Neural cell (in vitro differentiated cells): ENCODE measurements around the gene NF2. TPM values are rescaled to one million over a fixed set of nuclear protein-coding genes. Genes with fewer than 3 reads are reported as not detected.

Experiments
- H2AFZ ChIP-seq: fragments of 200-600, 300-800 bp; sonication (generic), shearing (Covaris generic); 2 replicates; pipeline ENCODE4 v1.6.0; 2014; ENCODE audit warnings: low read depth, mild to moderate bottlenecking, antibody characterized with exemption, low read length, moderate library complexity
- H3F3A ChIP-seq: fragments of 200-600 bp; shearing (Covaris generic); 2 replicates; pipeline ENCODE4 v1.6.1; 2016; ENCODE audit warnings: mild to moderate bottlenecking, moderate library complexity, mixed read lengths, antibody characterized with exemption, low read length; ENCODE audit not compliant: insufficient read depth, poor library complexity, severe bottlenecking
- H3K27ac ChIP-seq: fragments of 200-600, 300-800 bp; sonication (generic), shearing (Covaris generic); 2 replicates; pipeline ENCODE4 v1.5.1; 2014; ENCODE audit warnings: mild to moderate bottlenecking, low read length, moderate library complexity
- H3K27me3 ChIP-seq: fragments of 300-800, 200-600 bp; sonication (generic), shearing (Covaris generic); 2 replicates; pipeline ENCODE4 v1.6.0; 2014; ENCODE audit warnings: mild to moderate bottlenecking, low read depth, low read length, moderate library complexity; ENCODE audit not compliant: insufficient read depth
- H3K36me3 ChIP-seq: fragments of 300-800, 200-600 bp; sonication (generic), shearing (Covaris generic); 2 replicates; pipeline ENCODE4 v1.5.1; 2014; ENCODE audit warnings: mild to moderate bottlenecking, antibody characterized with exemption, low read length, moderate library complexity; ENCODE audit not compliant: insufficient read depth
- H3K4me2 ChIP-seq: fragments of 300-800, 200-600 bp; sonication (generic), shearing (Covaris generic); 2 replicates; pipeline ENCODE4 v1.6.0; 2014; ENCODE audit warnings: mild to moderate bottlenecking, low read length
- H3K4me3 ChIP-seq: fragments of 300-800, 200-600 bp; sonication (generic), shearing (Covaris generic); 2 replicates; pipeline ENCODE4 v1.5.1; 2014; ENCODE audit warnings: mild to moderate bottlenecking, low read length, moderate library complexity
- H3K79me2 ChIP-seq: fragments of 200-600 bp; shearing (Covaris generic); replicated peaks from 2 replicates; pipeline ENCODE4 v1.6.0; 2014; ENCODE audit warnings: mild to moderate bottlenecking, low read length, moderate library complexity; ENCODE audit not compliant: insufficient read depth
- H3K9ac ChIP-seq: fragments of 300-800, 200-600 bp; sonication (generic), shearing (Covaris generic); 2 replicates; pipeline ENCODE4 v1.6.1; 2016; ENCODE audit warnings: mild to moderate bottlenecking, low read length, mixed read lengths
- H3K9me2 ChIP-seq: fragments of 200-600 bp; shearing (Covaris generic); 2 replicates; pipeline ENCODE4 v1.6.1; 2016; ENCODE audit warnings: mild to moderate bottlenecking, low read length, mixed read lengths; ENCODE audit not compliant: insufficient read depth
- H3K9me3 ChIP-seq: fragments of 200-600, 300-800 bp; sonication (generic), shearing (Covaris generic); 2 replicates; pipeline ENCODE4 v1.6.1; 2016; ENCODE audit warnings: mild to moderate bottlenecking, mixed run types, low read length, moderate library complexity, mixed read lengths
- H4K20me1 ChIP-seq: fragments of 200-600 bp; shearing (Covaris generic); 2 replicates; pipeline ENCODE4 v1.6.1; 2016; ENCODE audit warnings: mild to moderate bottlenecking, mixed run types; ENCODE audit not compliant: insufficient read depth
- EP300 ChIP-seq: fragments of 450-650 bp; conservative IDR thresholded peaks from 2 replicates; pipeline ENCODE4 v1.6.1; 2014; ENCODE audit warnings: antibody characterized with exemption, mild to moderate bottlenecking, moderate library complexity; ENCODE audit not compliant: poor library complexity, severe bottlenecking
- EZH2 ChIP-seq: fragments of 200-600, 300-800 bp; shearing (Covaris generic), sonication (generic); IDR thresholded peaks from 2 replicates; pipeline ENCODE4 v1.6.1; 2014; ENCODE audit warnings: antibody characterized with exemption, low read length, borderline replicate concordance, mild to moderate bottlenecking; ENCODE audit not compliant: insufficient read depth, poor library complexity, severe bottlenecking
- MXI1 ChIP-seq: fragments of 450-650 bp; conservative IDR thresholded peaks from 2 replicates; pipeline ENCODE4 v1.6.1; 2014; ENCODE audit warnings: antibody characterized with exemption, mild to moderate bottlenecking; ENCODE audit not compliant: poor library complexity, severe bottlenecking
- POLR2AphosphoS5 ChIP-seq: IDR thresholded peaks from 2 replicates; pipeline ENCODE4 v1.6.1; 2012
- RAD21 ChIP-seq: fragments of 450-650 bp; conservative IDR thresholded peaks from 2 replicates; pipeline ENCODE4 v1.6.1; 2014; ENCODE audit warnings: antibody characterized with exemption, mild to moderate bottlenecking, moderate library complexity
- SMC3 ChIP-seq: fragments of 450-650 bp; conservative IDR thresholded peaks from 2 replicates; pipeline ENCODE4 v1.6.1; 2014; ENCODE audit warnings: antibody characterized with exemption, mild to moderate bottlenecking, moderate library complexity; ENCODE audit not compliant: poor library complexity
- TAF1 ChIP-seq: IDR thresholded peaks from 2 replicates; pipeline ENCODE4 v1.6.1; 2012; ENCODE audit warnings: low read depth
- polyA plus RNA-seq: library from polyadenylated mRNA; depleted of rRNA; stranded (reverse); fragments of >200 nt; gene quantifications from 2 replicates; pipeline ENCODE4 v1.2.3, GENCODE V29; 2014
- small RNA-seq, 3 experiments: library from RNA; depleted of rRNA; stranded (forward); fragments of <200 nt; gene quantifications; one replicate each; pipeline ENCODE3, GENCODE V24; 2012
- TF ChIP-seq, protein P1 (sequence below): fragments of 450-650 bp; IDR thresholded peaks from 2 replicates; pipeline ENCODE4 v1.5.1; 2014; ENCODE audit warnings: antibody characterized with exemption, mild to moderate bottlenecking, moderate library complexity; ENCODE audit not compliant: poor library complexity, severe bottlenecking
- TF ChIP-seq, protein P2 (sequence below): IDR thresholded peaks from 2 replicates; pipeline ENCODE4 v1.6.1; 2012; ENCODE audit warnings: borderline replicate concordance

Gene NF2
- polyA plus RNA-seq, 1 donor from 2014 or later: 18.7 TPM

GRCh38 chr22:29744902-29745301, 141.5 kb downstream of the NF2 start:
- no peaks in the 10 kb centered on the region for H3K27me3 ChIP-seq
- H3K9ac ChIP-seq: no peak overlapping the region
- no peak overlapping the region for H2AFZ ChIP-seq
- no peaks in the 10 kb centered on the region for H4K20me1 ChIP-seq
- no peaks in the 10 kb centered on the region for H3K9me3 ChIP-seq
- H3F3A ChIP-seq: no peaks in the 10 kb centered on the region
- H3K27ac ChIP-seq: no peak overlapping the region
- no peak for TF ChIP-seq EZH2
- no peak for TF ChIP-seq MXI1
- TF ChIP-seq SMC3: no peak
- TF ChIP-seq, protein P1, sequence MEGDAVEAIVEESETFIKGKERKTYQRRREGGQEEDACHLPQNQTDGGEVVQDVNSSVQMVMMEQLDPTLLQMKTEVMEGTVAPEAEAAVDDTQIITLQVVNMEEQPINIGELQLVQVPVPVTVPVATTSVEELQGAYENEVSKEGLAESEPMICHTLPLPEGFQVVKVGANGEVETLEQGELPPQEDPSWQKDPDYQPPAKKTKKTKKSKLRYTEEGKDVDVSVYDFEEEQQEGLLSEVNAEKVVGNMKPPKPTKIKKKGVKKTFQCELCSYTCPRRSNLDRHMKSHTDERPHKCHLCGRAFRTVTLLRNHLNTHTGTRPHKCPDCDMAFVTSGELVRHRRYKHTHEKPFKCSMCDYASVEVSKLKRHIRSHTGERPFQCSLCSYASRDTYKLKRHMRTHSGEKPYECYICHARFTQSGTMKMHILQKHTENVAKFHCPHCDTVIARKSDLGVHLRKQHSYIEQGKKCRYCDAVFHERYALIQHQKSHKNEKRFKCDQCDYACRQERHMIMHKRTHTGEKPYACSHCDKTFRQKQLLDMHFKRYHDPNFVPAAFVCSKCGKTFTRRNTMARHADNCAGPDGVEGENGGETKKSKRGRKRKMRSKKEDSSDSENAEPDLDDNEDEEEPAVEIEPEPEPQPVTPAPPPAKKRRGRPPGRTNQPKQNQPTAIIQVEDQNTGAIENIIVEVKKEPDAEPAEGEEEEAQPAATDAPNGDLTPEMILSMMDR: no peak
- H3K4me2 ChIP-seq: no peak overlapping the region
- no peak overlapping the region for H3K4me3 ChIP-seq
- no peaks in the 10 kb centered on the region for H3K9me2 ChIP-seq
- no peaks in the 10 kb centered on the region for H3K36me3 ChIP-seq
- H3K79me2 ChIP-seq: no peaks in the 10 kb centered on the region

DNA sequence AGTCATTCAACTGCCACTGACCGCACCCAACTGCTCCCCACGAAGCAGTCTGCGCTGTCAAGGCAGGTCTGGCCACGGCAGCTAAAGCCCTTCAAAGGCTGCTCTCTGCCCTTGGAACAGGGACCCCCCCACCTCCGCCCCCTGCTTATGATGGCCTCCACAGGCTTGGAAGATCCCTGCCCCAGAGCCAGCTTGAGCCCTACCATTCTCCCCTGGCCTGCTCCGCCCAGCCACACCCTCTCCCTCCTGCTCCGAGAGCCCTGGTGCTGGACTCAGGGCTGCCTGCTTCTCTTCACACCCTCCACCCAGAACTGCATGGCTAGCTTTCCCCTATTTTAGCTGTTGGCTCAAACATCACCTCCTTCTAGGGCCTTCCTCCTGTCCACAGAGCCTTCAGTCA, 144.4 kb downstream of the NF2 start:
- Histone ChIP-seq H4K20me1 (no peaks in the 10 kb centered on the region), H3K27ac (no peak overlapping the region), H3F3A (no peaks in the 10 kb centered on the region), H3K9ac (no peak overlapping the region), H3K27me3 (no peaks in the 10 kb centered on the region), H3K79me2 (no peaks in the 10 kb centered on the region), H3K9me3 (no peaks in the 10 kb centered on the region), H3K4me2 (no peak overlapping the region), H3K4me3 (no peak overlapping the region), H3K36me3 (no peaks in the 10 kb centered on the region), H2AFZ (no peak overlapping the region), H3K9me2 (no peaks in the 10 kb centered on the region)
- TF ChIP-seq, protein P1: no peak
- no peak for TF ChIP-seq RAD21
- TF ChIP-seq SMC3: no peak
- TF ChIP-seq, protein P2, sequence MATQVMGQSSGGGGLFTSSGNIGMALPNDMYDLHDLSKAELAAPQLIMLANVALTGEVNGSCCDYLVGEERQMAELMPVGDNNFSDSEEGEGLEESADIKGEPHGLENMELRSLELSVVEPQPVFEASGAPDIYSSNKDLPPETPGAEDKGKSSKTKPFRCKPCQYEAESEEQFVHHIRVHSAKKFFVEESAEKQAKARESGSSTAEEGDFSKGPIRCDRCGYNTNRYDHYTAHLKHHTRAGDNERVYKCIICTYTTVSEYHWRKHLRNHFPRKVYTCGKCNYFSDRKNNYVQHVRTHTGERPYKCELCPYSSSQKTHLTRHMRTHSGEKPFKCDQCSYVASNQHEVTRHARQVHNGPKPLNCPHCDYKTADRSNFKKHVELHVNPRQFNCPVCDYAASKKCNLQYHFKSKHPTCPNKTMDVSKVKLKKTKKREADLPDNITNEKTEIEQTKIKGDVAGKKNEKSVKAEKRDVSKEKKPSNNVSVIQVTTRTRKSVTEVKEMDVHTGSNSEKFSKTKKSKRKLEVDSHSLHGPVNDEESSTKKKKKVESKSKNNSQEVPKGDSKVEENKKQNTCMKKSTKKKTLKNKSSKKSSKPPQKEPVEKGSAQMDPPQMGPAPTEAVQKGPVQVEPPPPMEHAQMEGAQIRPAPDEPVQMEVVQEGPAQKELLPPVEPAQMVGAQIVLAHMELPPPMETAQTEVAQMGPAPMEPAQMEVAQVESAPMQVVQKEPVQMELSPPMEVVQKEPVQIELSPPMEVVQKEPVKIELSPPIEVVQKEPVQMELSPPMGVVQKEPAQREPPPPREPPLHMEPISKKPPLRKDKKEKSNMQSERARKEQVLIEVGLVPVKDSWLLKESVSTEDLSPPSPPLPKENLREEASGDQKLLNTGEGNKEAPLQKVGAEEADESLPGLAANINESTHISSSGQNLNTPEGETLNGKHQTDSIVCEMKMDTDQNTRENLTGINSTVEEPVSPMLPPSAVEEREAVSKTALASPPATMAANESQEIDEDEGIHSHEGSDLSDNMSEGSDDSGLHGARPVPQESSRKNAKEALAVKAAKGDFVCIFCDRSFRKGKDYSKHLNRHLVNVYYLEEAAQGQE: no peak
- no peak for TF ChIP-seq EP300
- TF ChIP-seq TAF1: no peak
- no peak for TF ChIP-seq MXI1
- TF ChIP-seq POLR2AphosphoS5: no peak
- no peak for TF ChIP-seq EZH2

Small RNA genes within 50 kb of the gene (small RNA-seq; reads per million reads assigned to genes)
- 0 reads per million in 3 experiments for gene AC004882.2

Other genes starting within 250 kb of the NF2 start
- 43.8 and 44.3 TPM in 2 replicates for gene AP1B1, start 215.1 kb upstream of the NF2 start, polyA plus RNA-seq
- gene RFPL1, start 165.1 kb upstream of the NF2 start, polyA plus RNA-seq: not detected in 2 replicates
- gene NEFH, start 123.4 kb upstream of the NF2 start, polyA plus RNA-seq: 0.05 and 0.42 TPM in 2 replicates
- gene THOC5, start 49.9 kb upstream of the NF2 start, polyA plus RNA-seq: 33.4 and 38.6 TPM in 2 replicates
- gene NIPSNAP1, start 22.5 kb upstream of the NF2 start, polyA plus RNA-seq: 229 and 244 TPM in 2 replicates
- 0.67 and 0.90 TPM in 2 replicates for gene CABP7, start 116.4 kb downstream of the NF2 start, polyA plus RNA-seq
- gene ZMAT5, start 163.4 kb downstream of the NF2 start, polyA plus RNA-seq: 54.9 and 57.9 TPM in 2 replicates
- 192 and 234 TPM in 2 replicates for gene UQCR10, start 163.7 kb downstream of the NF2 start, polyA plus RNA-seq
- gene ASCC2, start 234.6 kb downstream of the NF2 start, polyA plus RNA-seq: 25.3 and 26.2 TPM in 2 replicates